Psoas muscle (tissue), 8 donors: ENCODE measurements around the gene IGSF21. TPM values are rescaled to one million over a fixed set of nuclear protein-coding genes. Genes with fewer than 3 reads are reported as not detected.

Source experiments
- ATAC-seq, 4 donors: fragments of 200-7000 bp; cut with Tn5 transposase; one replicate each; pipeline ENCODE4 v1.9.1; 2020; ENCODE audit warnings: moderate library complexity in 3 of 4, mild to moderate bottlenecking in 2 of 4
- DNase-seq, 2 donors: peaks; one replicate each; pipeline ENCODE4 v3.0.0-alpha.2; 2020
- H3K27ac ChIP-seq: fragments of 200-600 bp; one replicate; pipeline ENCODE4 v1.8.0; 2022
- H3K27me3 ChIP-seq, 3 donors: fragments of 200-600 bp in 1 of 3; one replicate each; pipeline versions ENCODE4 v1.6.1 to v1.8.0; 2013 to 2022; ENCODE audit warnings: low read length in 2 of 3, mild to moderate bottlenecking in 2 of 3, moderate library complexity in 1 of 3; ENCODE audit not compliant: insufficient read depth in 3 of 3
- H3K36me3 ChIP-seq, 2 donors: fragments of 200-600 bp in 1 of 2; one replicate each; pipeline versions ENCODE4 v1.6.1 to v1.8.0; 2013 to 2022; ENCODE audit warnings: low read depth in 1 of 2, mild to moderate bottlenecking in 1 of 2, moderate library complexity in 1 of 2; ENCODE audit not compliant: insufficient read depth in 1 of 2
- H3K4me1 ChIP-seq: fragments of 200-600 bp; one replicate; pipeline ENCODE4 v1.8.0; 2022
- H3K4me3 ChIP-seq: fragments of 200-600 bp; one replicate; pipeline ENCODE4 v1.8.0; 2022; ENCODE audit warnings: mild to moderate bottlenecking
- H3K9me3 ChIP-seq: fragments of 200-600 bp; one replicate; pipeline ENCODE4 v1.8.0; 2022
- WGBS, 3 donors: extraction: QIAGEN DNeasy Blood & Tissue Kit; methylation state at CpG; one replicate each; pipeline versions ENCODE4 v1.1.6 to v1.1.7; 2013; 5-methylcytosine and 5-hydroxymethylcytosine counted together
- intact Hi-C, 2 donors: fragments of 100-400 bp; cut with DNase I; formaldehyde crosslinking; loops; one replicate each; pipeline versions ENCODE4 v1.11.0 to v1.14.2; 2022
- polyA plus RNA-seq, 3 donors: library from polyadenylated mRNA; stranded (reverse); fragments of 200-250 nt; gene quantifications; one replicate each; pipeline ENCODE4 v1.2.3, GENCODE V29; 2013
- total RNA-seq, 4 donors: library from RNA; stranded (reverse); fragmentation: NEBNext Ultra II Directional in 2 of 4; extraction: Animal tissue kit (Norgen Biotek cat#: 25700) in 2 of 4; gene quantifications; one replicate each; pipeline versions ENCODE4 v1.2.1 to v1.2.4, GENCODE V29; 2021 to 2023
- TF ChIP-seq, protein P1 (sequence below): fragments of 200-600 bp; IDR thresholded peaks from one replicate; pipeline ENCODE4 v1.8.0; 2022; ENCODE audit warnings: antibody characterized with exemption
- donor health status: healthy with polysubstance abuse.
- donor health status: DM: no; HTN: no; CAD: no; lungs with moderate emphysema.
- donor health status: Bipolar disorder and iron deficiency.
- donor health status: healthy.
- donor health status: DM: yes; HTN: yes; CAD: no.
- donor health status: DM: no; HTN: no; CAD: no.
- donor health status: DM: no; HTN: no; CAD: no.
- donor health status: DM: yes; HTN: yes; CAD: no.

IGSF21 gene
- total and polyA plus RNA-seq, 7 donors = 0.10 to 0.88 (median 0.42) TPM

DNA sequence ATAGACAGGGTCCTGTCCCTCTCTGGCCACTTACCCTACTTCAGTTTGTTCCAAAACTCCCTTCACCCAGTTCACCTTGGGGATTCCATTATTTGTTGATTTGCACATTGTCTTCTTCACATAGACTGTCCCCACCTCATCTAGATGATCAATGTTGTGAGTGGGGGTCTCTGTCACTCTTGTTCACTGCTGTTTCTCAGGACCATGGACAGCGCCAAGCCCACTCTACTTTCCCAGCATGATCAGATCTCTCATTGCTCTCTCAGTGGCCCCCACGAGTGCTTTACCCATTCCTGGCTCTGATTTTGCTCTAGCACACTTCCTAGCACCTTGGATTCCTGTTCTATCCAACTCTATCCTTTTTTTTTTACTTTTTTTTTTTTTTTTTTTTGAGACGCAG, 45.4 kb upstream of the IGSF21 start:
- WGBS, 3 donors = 39 to 66% (median 66%) methylated on average over 2 to 3 of the region's 3 CpGs

DNA sequence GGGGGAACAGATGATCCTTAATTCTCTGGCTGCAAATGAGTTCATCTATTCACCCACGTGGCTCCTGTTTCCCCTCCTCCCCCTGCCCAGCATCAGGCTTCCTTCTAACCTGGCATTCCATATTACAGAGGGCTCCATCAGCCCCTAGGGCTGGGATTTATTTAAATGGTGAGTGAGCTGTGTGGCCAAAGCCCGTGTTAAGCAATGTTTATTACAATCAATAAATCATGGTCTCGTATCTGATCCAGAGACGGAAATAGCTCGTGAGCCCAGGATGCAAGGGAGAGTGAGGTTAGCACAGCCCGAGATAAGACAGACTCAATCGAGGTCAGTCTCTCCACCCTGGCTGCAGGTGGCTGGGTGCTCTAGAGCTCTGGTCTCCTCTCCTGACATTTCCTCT, 43.1 kb upstream of the IGSF21 start:
- peaks cover 0 to 38% (median 6%) of the 10 kb centered on the region in 3 donors for H3K27me3 ChIP-seq

More for the DNA sequence above, 45.4 kb upstream of the IGSF21 start:
- intact Hi-C loops = no loop called here
- no peaks in the 10 kb centered on the region for H3K9me3 ChIP-seq
- H3K36me3 ChIP-seq = no peaks in the 10 kb centered on the region
- H3K4me1 ChIP-seq = no peaks in the 10 kb centered on the region
- H3K4me3 ChIP-seq = no peak overlapping the region
- DNase-seq = no peak
- TF ChIP-seq, protein P1, sequence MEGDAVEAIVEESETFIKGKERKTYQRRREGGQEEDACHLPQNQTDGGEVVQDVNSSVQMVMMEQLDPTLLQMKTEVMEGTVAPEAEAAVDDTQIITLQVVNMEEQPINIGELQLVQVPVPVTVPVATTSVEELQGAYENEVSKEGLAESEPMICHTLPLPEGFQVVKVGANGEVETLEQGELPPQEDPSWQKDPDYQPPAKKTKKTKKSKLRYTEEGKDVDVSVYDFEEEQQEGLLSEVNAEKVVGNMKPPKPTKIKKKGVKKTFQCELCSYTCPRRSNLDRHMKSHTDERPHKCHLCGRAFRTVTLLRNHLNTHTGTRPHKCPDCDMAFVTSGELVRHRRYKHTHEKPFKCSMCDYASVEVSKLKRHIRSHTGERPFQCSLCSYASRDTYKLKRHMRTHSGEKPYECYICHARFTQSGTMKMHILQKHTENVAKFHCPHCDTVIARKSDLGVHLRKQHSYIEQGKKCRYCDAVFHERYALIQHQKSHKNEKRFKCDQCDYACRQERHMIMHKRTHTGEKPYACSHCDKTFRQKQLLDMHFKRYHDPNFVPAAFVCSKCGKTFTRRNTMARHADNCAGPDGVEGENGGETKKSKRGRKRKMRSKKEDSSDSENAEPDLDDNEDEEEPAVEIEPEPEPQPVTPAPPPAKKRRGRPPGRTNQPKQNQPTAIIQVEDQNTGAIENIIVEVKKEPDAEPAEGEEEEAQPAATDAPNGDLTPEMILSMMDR = no peak
- no peak for ATAC-seq
- peaks cover 0 to 55% (median 10%) of the 10 kb centered on the region in 3 donors for H3K27me3 ChIP-seq
- no peak overlapping the region for H3K27ac ChIP-seq

DNA sequence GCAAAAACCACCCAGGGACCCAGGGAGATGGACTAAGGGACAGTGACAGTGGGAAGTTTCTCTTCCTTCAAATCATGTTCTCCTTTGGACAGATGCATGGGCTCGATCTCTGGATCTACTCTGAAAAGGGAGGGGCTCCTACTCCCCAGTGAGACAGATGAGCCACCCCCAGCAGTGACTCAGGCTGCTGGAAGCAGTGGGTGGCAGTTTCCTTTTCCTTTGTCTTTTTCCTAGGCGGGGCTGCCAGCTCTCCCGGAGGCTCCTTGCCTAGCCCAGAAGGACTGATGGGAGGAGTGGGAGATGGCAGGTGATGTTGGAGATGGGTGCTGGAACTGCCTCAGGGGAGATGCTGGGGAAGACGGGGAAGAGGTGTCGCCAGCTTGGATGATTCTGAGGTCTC, 41.0 kb upstream of the IGSF21 start:
- H3K27me3 ChIP-seq = peaks cover 0 to 30% (median 3%) of the 10 kb centered on the region in 3 donors
- no peak overlapping the region for H3K27ac ChIP-seq
- WGBS, 3 donors = 67 to 75% (median 69%) methylated on average over 5 of the region's 5 CpGs
- ATAC-seq (no peak), DNase-seq (no peak)
- H3K9me3 ChIP-seq = no peaks in the 10 kb centered on the region
- no peaks in the 10 kb centered on the region for H3K36me3 ChIP-seq
- H3K4me3 ChIP-seq = no peak overlapping the region
- TF ChIP-seq, protein P1 = no peak
- intact Hi-C loops = no loop called here
- H3K4me1 ChIP-seq = no peaks in the 10 kb centered on the region

More for the DNA sequence above, 43.1 kb upstream of the IGSF21 start:
- WGBS, 3 donors = 15 to 26% (median 19%) methylated on average over 7 of the region's 7 CpGs
- H3K4me3 ChIP-seq = no peak overlapping the region
- H3K36me3 ChIP-seq = no peaks in the 10 kb centered on the region
- H3K4me1 ChIP-seq = no peaks in the 10 kb centered on the region
- no peaks in the 10 kb centered on the region for H3K9me3 ChIP-seq
- DNase-seq (no peak), ATAC-seq (no peak)
- no peak overlapping the region for H3K27ac ChIP-seq
- intact Hi-C loops = no loop called here
- TF ChIP-seq, protein P1 = no peak

DNA sequence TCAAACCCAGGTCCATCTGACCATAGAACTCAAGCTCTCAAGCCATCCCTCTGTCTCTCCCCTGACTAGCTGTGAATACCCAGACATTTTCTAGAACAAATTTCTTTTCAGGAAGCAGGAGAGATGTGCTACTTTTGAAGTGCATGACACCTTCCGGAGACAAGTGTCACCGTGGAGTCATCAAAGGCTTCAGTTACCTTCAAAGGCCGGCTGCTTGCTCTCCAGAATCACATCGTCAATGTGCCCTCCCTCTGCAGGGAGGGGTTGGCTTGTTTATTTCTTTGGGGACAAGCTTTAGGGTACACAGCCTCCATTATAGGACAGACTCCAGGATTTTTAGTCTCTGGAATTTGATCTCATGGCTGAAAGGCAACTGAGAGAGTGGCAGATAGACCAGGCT, 37.7 kb upstream of the IGSF21 start:
- Histone ChIP-seq H3K4me3 (no peak overlapping the region), H3K9me3 (no peaks in the 10 kb centered on the region), H3K4me1 (no peaks in the 10 kb centered on the region), H3K27ac (no peak overlapping the region), H3K27me3 (peaks cover 0 to 16% (median 3%) of the 10 kb centered on the region in 3 donors), H3K36me3 (no peaks in the 10 kb centered on the region)
- WGBS, 3 donors = 55 to 84% (median 77%) methylated on average over 4 of the region's 4 CpGs
- ATAC-seq (no peak), DNase-seq (no peak)
- TF ChIP-seq, protein P1 = no peak
- intact Hi-C loops = no loop called here

DNA sequence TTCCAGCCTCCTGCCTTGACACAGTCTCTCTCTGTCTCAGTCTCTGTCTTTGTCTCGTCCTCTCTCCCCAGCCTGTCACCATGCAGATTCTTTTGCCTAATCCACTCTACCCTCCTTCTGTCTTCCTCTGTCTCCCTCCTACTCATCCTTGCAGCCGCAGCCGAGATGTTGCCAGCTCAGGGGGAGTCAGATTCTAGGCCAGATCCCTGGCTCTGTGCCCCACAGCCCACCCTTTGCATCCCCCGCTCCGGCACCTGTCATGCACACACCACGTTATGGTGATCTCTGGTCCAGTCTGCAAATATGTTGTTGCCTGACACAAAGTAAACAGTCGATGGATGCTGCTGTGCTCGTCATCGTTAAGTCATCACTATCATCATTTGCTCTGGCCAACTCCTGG, 35.5 kb upstream of the IGSF21 start:
- 48 to 57% (median 56%) methylated on average over 9 of the region's 9 CpGs for WGBS, 3 donors
- ATAC-seq = no peak
- no peak for DNase-seq
- TF ChIP-seq, protein P1 = no peak
- H3K27me3 ChIP-seq = peaks cover 0 to 5% (median 0%) of the 10 kb centered on the region in 3 donors
- no peaks in the 10 kb centered on the region for H3K4me1 ChIP-seq
- H3K9me3 ChIP-seq = no peaks in the 10 kb centered on the region
- no peak overlapping the region for H3K27ac ChIP-seq
- no peaks in the 10 kb centered on the region for H3K36me3 ChIP-seq
- H3K4me3 ChIP-seq = no peak overlapping the region
- intact Hi-C loops = no loop called here
